Measurements from ENCODE around the gene PHTF1.

The PHTF1 gene

DNA sequence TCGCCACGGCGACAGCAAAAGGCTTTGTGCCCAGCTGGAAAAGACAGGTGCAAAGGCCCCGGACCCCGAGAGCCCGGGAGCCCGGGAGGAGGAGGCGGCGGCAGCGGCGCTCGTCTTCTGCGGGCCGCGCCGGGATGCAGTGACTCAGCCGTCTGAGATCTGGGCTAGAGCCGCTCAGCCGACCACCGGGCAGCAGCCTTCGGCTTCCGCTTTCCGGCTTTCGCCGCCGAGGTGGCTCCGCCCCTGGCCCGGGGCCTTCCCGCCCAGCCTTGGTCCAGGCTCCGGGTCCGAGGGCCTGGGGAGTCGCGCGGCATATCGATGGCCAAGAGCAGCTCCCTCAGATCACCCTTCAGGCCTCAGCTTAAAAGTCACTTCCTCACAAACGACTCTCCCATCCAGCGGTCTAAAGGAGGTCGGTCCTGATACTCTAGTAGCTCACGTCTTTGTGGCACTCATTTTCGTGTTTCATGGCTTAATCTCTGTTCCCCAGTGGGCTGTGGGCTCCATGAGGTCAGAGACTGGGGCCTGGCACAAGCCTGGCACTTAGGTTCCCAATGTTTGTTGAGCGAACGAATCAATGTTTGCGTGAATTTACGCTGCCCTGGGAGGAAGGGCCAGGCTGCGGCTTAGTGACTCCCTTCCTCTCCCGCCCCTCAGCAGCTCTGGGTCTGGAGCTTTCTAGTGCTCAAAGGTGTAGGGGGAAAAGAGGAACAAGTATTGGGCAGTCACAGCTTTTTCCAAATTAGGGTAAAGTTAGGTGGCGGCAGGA is at the start of gene PHTF1:
TSS of gene PHTF1 (minus strand) at position 154 of the 769 bp plus-strand sequence. CDS start 783 bp downstream, outside the sequence.
- FAIRE-seq (no peak), DNase-seq (ENCODE audit: low spot score) (peak; percentile 92)

DNA sequence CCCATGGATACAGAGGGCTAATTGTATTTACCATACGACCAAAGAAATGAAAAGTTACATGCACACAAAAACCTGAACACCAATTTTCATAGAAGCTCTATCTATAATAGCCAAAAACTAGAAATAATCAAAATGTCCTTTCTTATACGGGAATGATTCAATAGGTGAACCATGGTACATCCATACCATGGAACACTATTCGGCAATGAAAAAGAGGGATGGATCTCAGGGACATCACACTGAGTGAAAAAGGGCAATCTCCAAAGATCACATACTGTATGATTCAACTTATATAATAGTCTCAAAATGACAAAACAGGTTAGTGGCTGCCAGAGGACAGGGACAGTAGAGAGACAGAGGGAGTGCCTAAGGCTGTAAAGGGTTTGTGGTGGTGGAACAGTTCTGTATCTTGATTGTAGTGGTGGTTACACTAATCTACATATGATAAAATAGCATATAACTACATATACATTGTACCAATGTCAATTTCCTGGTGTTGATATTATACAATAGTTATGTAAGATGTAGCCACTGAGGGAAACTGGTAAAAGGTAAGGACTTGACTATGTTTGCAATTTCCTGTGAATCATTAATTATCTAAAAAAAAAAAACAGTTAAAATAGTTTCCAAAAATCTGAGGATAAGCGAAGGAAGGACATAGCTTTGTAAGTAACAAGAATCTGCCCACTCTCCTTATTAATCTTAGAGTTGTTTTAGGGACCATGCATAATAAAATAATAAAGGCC is 49.3 kb upstream of the PHTF1 start:
- FAIRE-seq (no peak), DNase-seq (ENCODE audit: low spot score) (no peak)

DNA sequence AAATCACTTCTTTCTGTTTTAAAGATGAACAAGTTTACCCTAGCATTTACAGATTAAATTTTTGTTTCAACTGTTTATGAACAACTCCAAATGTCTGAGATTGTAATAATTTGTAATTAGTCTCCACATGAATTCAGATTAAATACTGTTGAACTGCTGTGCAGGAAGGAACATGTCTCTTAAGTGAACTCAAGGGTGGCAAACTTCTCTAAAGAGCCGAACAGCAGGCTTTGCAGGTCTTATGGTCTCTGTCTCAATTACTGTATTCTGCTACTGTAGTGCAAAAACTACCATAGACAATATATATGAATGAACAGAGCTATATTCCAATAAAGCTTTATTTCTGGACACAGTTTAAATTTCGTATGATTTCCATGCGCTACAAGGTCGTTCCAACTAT is 46.4 kb upstream of the PHTF1 start:
- DNase-seq (ENCODE audit: low spot score) = no peak
- no peak for FAIRE-seq

DNA sequence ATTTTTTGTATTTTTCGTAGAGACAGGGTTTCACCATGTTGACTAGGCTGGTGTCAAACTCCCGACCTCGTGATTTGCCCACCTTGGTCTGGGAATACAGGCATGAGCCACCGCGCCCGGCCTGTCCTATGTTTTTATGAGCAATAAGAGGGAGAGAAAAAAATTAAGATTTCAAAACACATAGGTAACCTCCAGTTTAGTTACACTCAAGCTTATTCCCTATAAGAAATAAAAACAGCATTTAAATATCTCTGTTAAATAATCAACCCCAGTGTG is 45.9 kb upstream of the PHTF1 start:
- FAIRE-seq (no peak), DNase-seq (ENCODE audit: low spot score) (no peak)

DNA sequence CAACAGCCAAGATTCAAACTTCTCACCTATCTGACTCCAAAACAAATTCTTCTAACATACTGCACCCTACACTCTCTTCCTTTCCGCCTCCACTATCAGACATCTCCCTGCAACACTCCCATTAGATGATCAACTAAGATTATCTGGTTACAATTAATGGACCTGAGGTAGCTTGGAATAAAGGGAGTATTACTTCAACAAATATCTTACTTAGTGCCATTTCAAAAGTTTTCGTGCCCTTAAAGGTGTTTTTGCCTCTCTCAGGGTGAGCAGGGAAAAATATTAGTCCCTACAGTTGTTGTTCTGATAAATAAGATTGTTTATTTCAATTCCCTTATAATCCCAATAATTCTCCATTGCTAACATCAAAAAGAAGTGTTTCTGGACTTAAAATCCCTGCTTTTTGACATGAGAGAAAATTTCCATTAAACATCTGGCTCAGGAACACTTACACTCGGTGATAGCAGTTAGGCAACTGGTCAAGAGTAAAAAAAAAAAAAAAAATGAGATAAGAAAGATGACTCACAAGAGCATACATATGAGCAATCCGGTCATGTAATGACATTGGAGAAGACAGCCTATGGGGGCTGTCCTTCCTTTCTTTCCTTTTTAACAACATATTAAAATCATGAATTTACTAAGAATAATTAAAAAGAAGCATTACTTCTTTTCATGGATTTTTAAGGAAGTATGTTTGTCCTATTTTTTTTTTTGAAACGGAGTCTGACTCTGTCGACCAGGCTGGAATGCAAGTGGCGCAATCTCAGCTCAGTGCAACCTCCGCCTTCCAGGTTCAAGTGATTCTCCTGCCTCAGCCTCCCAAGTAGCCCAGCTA is 45.4 kb upstream of the PHTF1 start:
- FAIRE-seq (no peak), DNase-seq (ENCODE audit: low spot score) (peak; percentile 51)

DNA sequence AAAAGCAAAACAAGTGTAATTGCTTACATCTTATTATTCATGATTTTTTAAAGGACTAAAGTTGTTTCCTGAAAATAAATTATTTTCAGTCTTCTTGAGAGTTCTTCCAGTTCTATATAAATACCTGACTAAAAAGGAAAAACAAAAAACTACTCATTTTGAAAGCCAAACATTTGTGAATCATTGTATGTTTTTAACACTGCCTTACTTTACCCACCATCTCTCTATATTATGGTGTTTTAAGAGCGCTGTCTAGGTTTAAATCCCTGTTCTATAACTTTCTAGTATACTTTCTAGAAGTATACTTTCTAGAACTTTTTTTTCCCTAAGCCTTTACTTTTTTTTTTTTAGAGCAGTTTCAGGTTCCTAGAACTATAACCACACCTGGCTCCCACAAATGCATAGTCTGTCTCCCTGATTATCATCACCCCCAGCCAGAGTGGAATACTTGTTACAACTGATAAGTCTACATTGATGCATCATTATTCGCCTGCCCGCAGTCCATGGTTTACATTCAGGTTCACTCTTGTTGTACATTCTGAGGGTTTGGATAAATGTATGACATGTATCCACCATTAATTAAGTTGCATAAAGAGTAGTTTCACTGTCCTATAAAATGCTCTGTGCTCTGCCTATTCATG is 43.2 kb upstream of the PHTF1 start:
- FAIRE-seq (no peak), DNase-seq (ENCODE audit: low spot score) (no peak)

DNA sequence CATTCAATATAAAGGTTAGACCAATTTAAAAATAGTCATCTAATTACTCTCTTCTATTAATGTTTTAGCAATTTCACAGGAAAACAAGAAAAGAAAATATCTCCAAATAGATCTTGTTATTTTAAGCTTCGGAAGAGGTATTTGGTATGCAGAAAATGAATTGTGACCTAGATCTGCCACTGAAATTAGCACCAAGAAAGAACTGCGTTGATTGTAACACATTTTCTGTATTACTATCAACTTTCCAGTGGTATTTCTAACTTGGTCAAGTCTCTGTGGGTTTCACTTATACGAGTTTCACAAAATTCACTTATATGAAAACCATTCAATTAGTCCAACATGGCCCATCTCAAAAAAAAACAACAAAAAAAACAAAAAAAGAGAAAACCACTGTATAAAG is 41.2 kb upstream of the PHTF1 start:
- DNase-seq (ENCODE audit: low spot score) (no peak), FAIRE-seq (no peak)

DNA sequence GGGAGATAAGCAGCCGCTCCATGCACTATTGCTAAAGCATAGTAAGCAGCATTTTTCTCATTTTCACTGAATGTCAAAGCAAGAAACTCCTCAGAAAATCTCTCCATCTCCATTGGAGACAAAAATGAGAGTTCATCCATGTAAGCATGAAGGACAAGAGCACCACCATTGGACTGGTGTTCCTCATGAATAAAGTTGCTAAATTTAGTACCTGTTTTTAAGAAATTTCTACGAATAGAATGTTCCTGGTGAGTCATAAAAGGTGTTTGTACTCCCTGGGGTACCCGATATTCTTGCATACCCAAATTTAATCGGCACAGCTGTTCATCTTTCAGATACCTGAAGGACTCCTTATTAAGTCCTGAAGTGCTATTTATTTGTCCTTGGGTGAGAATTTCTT is 38.2 kb upstream of the PHTF1 start:
- FAIRE-seq (no peak), DNase-seq (ENCODE audit: low spot score) (no peak)

DNA sequence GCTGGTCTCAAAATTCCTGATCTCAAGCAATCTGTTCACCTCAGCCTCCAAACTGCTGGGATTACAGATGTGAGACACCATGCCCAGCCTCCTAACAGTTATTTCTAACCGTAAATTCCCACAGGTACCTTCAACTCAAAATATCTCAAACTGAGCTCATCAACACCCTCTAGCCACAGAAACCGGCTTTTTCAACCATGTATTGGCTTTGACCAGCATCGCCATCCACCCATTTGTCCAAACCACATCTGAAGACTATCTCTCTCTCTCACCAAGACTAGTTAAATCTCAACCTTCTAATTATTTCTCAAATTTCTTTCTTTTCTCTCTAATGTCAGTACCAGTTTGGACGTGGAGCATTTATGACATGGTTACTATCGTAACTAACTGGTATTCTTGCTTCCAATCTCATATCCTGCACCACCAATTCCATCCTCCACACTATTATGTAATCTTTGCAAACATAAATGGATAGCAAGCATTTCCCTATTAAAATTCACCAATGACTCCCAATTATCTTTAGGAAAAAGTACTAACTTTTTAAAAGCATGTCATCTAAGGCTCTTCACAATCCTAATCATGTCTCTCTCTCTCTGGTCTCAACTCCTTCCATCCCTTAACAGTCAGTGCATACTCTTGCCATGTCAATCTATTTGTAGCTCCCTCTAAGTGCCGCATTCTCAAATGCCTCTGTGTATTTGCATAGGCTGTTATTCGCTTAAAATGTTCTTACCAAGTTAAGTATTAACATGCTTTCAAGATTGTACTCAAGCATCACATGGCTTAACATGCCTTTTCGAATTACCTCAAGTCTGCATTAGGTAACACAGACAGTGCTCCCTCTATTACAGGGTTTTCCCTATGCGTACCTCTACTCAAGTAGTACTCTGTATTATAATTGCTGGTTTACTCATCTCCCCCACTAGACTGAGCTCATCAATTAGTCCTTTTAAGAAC is 34.9 kb upstream of the PHTF1 start:
- DNase-seq (ENCODE audit: low spot score) = no peak

DNA sequence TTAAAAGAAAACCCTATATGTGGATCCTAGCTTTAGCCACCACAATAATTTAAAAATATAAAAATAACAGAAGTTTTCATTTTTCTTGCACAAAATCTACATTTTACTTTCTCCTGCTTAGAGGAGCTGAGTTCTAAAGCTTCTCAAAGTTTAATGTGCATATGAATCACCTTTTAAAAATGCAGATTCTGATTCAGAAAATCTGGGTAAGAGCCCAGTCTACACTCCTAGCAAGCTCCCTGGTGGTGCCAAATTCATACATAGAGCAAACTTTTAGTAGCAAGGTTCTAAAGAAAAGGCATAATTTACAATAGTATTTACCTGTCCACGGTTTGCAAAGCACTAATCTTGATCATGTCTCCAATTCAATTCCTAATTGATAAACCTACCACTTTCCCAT is 33.7 kb upstream of the PHTF1 start:
- DNase-seq (ENCODE audit: low spot score) (no peak), FAIRE-seq (no peak)

More for the DNA sequence above, 34.9 kb upstream of the PHTF1 start:
- FAIRE-seq = no peak

DNA sequence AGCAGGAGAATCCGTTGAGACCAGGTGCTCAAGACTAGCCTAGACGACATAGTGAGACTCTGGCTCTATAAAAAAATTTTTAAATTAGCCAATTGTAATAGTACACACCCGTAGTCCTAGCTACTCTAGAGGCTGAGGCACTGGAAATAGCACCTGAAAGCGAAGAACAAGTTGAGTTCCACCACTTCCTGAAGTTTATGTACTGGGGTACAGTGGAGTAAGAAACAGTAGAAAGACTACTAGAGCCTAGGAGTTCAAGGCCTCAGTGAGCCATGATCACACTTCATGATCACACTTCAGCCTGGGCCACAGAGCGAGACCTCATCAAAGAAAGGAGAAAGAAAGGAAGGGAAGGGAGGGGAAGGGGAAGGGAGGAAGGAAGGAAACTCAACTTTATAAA is 33.2 kb upstream of the PHTF1 start:
- FAIRE-seq = no peak

DNA sequence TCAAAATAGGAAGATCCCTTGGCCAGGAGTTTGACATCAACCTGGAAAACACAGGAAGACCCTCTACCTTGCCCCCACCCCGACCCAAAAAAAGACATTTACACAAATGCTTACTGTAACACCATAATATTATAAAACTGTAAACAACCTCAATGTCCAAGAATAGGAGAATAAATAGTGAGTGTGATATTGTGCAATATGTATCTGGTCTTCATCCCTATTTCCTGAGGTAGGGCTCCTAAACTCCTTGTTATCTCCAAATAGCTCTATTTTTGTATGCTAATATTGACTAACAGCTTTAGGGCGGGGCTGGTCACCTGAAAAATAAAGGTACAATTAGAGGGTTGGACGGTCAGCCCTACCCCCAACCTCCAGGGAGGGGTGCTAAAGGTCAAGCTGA is 29.5 kb upstream of the PHTF1 start:
- no peak for DNase-seq (ENCODE audit: low spot score)
- FAIRE-seq = no peak

More for the DNA sequence above, 33.2 kb upstream of the PHTF1 start:
- DNase-seq (ENCODE audit: low spot score) = no peak

DNA sequence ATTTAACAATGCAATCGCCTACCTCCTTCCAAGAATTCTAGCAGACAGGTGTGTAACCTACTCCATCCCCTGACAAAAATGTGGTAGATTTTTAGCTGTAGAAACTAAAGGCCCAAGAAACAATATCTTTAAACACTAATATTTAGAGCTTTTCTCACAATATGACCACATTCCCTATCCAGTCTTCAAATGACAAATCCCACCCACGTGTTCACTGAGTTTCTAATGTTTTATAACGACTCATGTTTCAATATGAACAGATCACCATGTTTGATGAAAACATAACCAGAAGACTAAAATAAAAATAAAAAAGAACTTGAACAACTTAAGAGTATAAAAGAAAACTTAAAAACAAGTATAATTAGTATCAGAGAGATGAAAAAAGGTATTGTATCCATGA is 28.4 kb upstream of the PHTF1 start:
- no peak for DNase-seq (ENCODE audit: low spot score)
- no peak for FAIRE-seq

DNA sequence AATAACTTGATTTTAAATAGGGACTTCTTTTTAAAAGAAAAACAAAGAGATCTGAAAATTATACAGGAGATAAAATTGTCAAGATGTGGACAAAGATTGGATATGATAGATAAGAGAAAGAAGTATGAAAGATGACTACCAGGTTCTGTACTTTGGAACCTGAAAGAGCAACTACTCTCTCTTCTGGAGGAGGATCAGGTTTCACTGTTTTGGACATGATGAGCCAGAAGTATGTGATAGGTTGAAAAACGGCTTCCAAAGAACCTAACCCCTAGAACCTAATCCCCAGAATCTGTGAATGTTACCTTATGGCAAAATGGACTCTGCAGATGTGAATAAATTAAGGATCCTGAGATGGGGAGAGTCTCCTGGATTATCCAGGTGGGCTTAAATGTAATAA is 26.8 kb upstream of the PHTF1 start:
- no peak for DNase-seq (ENCODE audit: low spot score)
- FAIRE-seq = no peak

DNA sequence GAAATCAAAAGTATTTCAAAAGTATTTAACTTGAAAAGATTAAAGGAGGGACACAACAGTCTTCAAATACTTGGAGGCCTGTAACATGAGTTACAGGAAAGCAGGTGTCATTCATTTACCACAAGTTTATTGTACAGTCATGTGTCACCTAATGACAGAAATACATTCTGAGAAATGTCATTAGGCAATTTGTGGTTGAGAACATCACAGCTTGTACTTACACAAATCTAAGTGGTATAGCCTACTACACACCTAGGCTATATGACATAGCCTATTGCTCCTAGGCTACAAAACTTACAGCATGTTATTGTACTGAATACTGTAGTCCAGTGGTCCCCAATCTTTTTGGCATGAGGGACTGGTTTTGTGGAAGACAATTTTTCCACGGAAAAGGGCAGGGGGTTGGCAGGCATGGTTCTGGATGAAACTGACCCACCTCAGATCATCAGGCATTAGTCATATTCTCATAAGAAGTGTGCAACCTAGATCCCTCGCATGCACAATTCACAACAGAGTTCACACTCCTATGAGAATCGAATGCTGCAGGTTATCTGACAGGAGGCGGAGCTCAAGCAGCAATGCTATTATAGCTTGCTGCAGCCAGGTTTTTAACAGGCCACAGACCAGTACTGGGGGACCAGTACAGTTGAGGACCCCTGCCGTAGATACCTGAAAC is 25.0 kb upstream of the PHTF1 start:
- FAIRE-seq = no peak
- DNase-seq (ENCODE audit: low spot score) = no peak

DNA sequence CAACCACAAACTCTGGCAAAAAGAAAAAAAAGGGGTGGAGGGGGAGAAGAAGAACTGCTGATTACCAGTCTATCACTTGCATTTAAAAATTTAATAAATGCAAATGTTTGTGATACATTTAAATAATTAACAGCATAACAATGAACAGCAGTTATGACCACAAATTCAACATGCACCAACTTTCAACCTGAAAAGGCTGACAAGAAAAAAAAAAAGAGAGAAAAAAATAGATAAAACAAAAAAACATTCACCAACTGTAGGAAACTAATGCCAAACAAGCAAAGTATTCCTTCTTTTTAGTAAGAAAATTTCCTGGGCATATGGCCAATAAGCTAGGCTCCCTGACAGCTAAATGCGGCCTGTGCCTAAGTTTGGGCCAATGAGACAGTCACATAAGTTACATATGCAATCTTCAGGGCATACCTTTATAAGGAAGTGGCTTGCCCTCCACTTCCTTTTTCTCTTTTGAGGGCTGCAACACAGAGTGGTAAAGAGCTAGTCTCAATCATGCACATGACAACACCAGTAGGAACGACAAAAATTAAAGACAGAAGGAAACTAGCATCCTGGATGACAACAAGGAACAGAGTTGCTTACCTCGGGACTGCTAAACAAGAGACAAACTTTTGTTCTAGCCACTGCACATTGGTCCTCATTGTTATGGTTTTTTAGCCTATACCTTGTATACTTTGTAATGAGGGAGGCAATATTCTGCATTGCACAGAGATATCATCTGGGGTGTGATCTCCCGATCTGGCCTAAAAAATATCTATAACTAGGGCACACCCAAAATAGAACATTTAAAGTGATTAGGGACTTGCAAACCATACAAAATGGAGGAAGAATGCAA is 24.2 kb upstream of the PHTF1 start:
- no peak for FAIRE-seq

DNA sequence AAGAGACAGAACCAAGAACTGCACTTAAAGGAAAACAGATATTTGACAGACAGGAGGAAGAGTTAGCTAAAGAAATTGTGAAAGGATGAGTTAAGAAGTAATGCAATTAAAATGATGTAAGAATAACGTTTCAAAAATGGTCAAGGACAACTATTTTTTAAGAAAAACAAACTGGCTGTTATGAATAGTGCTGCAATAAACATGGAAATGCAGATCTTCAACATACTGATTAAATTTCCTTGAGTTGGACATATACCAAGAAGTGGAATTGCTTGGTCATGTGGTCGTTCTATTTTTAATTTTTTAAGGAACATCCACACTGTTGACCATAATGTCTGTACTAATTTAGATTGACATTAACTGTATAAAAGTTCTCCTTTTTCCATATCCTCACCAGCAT is 23.1 kb upstream of the PHTF1 start:
- no peak for DNase-seq (ENCODE audit: low spot score)
- FAIRE-seq = no peak

More for the DNA sequence above, 24.2 kb upstream of the PHTF1 start:
- DNase-seq (ENCODE audit: low spot score) = no peak

DNA sequence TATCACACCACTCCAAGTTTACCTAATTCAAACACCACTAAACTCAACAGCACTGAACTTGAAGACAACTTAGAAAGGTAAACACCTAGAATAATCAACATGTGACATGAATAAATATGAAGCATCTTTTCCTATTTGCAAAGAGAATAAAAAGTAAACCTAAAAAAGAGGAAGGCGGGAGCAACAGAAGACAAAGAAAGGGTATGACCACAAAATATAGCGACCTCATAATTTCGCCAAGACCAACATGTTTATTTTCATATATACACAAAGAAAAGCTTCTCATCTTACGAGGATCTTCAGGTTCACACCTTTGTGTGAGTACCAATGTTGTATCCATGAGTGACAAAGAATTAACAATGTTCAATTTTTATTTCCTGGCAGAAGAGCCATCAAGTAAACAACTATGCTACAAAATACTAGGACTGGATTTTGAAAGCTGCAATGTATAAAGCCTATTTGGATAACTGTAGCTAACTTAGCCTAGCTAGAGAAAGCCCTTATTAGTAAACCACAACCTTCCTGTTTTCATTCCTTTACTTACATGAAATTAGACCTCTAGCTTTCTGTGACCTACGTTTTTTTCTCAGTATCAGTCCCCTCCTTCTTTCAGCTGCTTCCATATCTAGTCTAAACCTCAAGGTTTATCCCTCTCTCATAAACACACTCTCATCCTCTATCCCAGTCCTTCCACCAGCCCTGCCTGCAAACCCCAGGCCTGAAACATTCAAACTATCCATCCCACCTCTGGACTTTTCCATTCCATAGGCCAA is 21.3 kb upstream of the PHTF1 start:
- FAIRE-seq = no peak
- no peak for DNase-seq (ENCODE audit: low spot score)
